Esophagus squamous epithelium (tissue), 4 donors: ENCODE results near the gene GABBR1.

ENCODE experiments used
- POLR2A ChIP-seq, 4 donors: fragments of 450-650 bp; IDR thresholded peaks; one replicate each; pipeline ENCODE4 v1.6.1; 2017; ENCODE audit warnings: antibody characterized with exemption in 4 of 4, mild to moderate bottlenecking in 4 of 4, moderate library complexity in 3 of 4
- TF ChIP-seq, protein P1 (sequence below), 6 experiments: fragments of 450-650 bp in 4 of 6; fragments of 200-600 bp in 2 of 6; sonication (generic) in 2 of 6; IDR thresholded peaks; one replicate each; pipeline ENCODE4 v1.5.1; 2016 to 2019; ENCODE audit warnings: antibody characterized with exemption in 6 of 6, mild to moderate bottlenecking in 4 of 6, moderate library complexity in 4 of 6

DNA sequence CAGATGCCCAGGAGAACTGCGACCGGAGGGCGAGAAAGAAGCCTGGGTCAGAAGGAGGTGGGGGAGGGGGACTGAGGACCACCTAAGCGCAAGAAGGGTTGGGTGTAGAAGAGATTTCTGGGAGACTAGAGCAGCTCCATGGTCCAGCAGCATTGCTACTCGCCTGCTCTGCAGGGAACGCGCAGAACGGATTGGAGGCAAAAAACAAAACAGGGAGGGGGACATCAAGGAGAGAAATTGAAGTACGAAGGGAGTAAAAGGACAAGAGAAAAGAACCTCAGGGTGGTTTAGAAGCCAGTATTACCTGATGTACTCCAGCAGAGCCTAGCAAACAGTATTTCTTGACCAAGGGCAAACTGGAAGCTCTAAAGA, 537 bp upstream of the GABBR1 start:
- TF ChIP-seq, protein P1, sequence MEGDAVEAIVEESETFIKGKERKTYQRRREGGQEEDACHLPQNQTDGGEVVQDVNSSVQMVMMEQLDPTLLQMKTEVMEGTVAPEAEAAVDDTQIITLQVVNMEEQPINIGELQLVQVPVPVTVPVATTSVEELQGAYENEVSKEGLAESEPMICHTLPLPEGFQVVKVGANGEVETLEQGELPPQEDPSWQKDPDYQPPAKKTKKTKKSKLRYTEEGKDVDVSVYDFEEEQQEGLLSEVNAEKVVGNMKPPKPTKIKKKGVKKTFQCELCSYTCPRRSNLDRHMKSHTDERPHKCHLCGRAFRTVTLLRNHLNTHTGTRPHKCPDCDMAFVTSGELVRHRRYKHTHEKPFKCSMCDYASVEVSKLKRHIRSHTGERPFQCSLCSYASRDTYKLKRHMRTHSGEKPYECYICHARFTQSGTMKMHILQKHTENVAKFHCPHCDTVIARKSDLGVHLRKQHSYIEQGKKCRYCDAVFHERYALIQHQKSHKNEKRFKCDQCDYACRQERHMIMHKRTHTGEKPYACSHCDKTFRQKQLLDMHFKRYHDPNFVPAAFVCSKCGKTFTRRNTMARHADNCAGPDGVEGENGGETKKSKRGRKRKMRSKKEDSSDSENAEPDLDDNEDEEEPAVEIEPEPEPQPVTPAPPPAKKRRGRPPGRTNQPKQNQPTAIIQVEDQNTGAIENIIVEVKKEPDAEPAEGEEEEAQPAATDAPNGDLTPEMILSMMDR (IDR thresholded peaks at IDR 0.05): no peak
- TF ChIP-seq POLR2A (IDR thresholded peaks at IDR 0.05): no peak
